HCT116 (cell line): ENCODE measurements around the gene THAP9. TPM values are rescaled to one million over a fixed set of nuclear protein-coding genes. Genes with fewer than 3 reads are reported as not detected.

Experiments
- ATAC-seq: fragments of 200-7000 bp; cut with Tn5 transposase; 2 replicates; pipeline ENCODE4 v1.9.1; 2020; ENCODE audit warnings: mild to moderate bottlenecking, moderate library complexity
- BruUV-seq: library from RNA; stranded (reverse); fragments of 400-500 nt; replicated peaks from 2 replicates; lab custom pipeline; 2021; lab: Mats Ljungman, UMichigan
- CTCF ChIA-PET: fragments of 300-600 bp; sonication (Branson Sonifier 250); formaldehyde crosslinking; loops from one replicate; lab custom pipeline; 2021; ENCODE audit warnings: antibody characterized with exemption; lab: Charles Lee
- POLR2A ChIA-PET: fragments of 300-600, 350-600 bp; sonication (Branson Sonifier 250); formaldehyde crosslinking; loops from one replicate; lab custom pipeline; 2021; ENCODE audit warnings: antibody characterized with exemption; lab: Charles Lee
- RAD21 ChIA-PET, 2 experiments: fragments of 300-600 bp; sonication (Branson Sonifier 250); formaldehyde crosslinking; loops; one replicate each; lab custom pipeline; 2023; ENCODE audit warnings: low total read pairs in 2 of 2; ENCODE audit not compliant: uncharacterized antibody in 2 of 2, unreplicated experiment in 2 of 2, low non-redundant PET in 1 of 2; lab: Charles Lee
- DNase-seq: peaks from one replicate; pipeline ENCODE4 v3.0.0-alpha.2; 2010; ENCODE audit warnings: low read depth, low spot score
- H2AFZ ChIP-seq: fragments of 200-600 bp; shearing (Covaris generic), sonication (generic); 2 replicates; pipeline ENCODE4 v1.6.1; 2017; ENCODE audit warnings: low read depth, mixed run types, mixed read lengths, antibody characterized with exemption, low read length; ENCODE audit not compliant: poor library complexity, severe bottlenecking
- H3K27ac ChIP-seq: 2 replicates; pipeline ENCODE4 v1.5.1; 2012; ENCODE audit warnings: low read depth, low read length
- H3K27me3 ChIP-seq: fragments of 200-600 bp; sonication (generic); 2 replicates; pipeline ENCODE4 v1.6.1; 2016; ENCODE audit warnings: mixed run types, low read length, mixed read lengths; ENCODE audit not compliant: insufficient read depth
- H3K36me3 ChIP-seq, 2 experiments: fragments of 200-500 bp in 1 of 2; fragments of 200-600 bp in 1 of 2; sonication (Bioruptor generic) in 1 of 2; sonication (generic) in 1 of 2; 2 replicates each; pipeline versions ENCODE4 v1.5.1 to v1.6.1; 2014 to 2016; ENCODE audit warnings: low read length in 2 of 2, inconsistent platforms in 1 of 2, mixed read lengths in 1 of 2, mixed run types in 1 of 2; ENCODE audit not compliant: insufficient read depth in 2 of 2, control insufficient read depth in 1 of 2
- H3K4me1 ChIP-seq, 2 experiments: fragments of 200-600 bp in 1 of 2; sonication (generic) in 1 of 2; 2 replicates each; pipeline versions ENCODE4 v1.5.1 to v1.6.1; 2012 to 2017; ENCODE audit warnings: low read length in 2 of 2, inconsistent platforms in 1 of 2, mild to moderate bottlenecking in 1 of 2, mixed read lengths in 1 of 2, mixed run types in 1 of 2, moderate library complexity in 1 of 2; ENCODE audit not compliant: insufficient read depth in 2 of 2, control insufficient read depth in 1 of 2
- H3K4me2 ChIP-seq: fragments of 200-600 bp; sonication (generic); 2 replicates; pipeline ENCODE4 v1.6.1; 2017; ENCODE audit warnings: mixed run types, low read length, mixed read lengths
- H3K4me3 ChIP-seq, 2 experiments: fragments of 200-600 bp in 1 of 2; sonication (generic) in 1 of 2; replicated peaks in 1 of 2; 2 replicates each; pipeline ENCODE4 v1.5.1; 2011 to 2016; ENCODE audit warnings: low read length in 2 of 2, control low read depth in 1 of 2, low read depth in 1 of 2, mild to moderate bottlenecking in 1 of 2, mixed read lengths in 1 of 2, mixed run types in 1 of 2
- H3K79me2 ChIP-seq: fragments of 200-600 bp; sonication (generic); 2 replicates; pipeline ENCODE4 v1.6.1; 2017; ENCODE audit warnings: mild to moderate bottlenecking, mixed run types, low read length, moderate library complexity, mixed read lengths; ENCODE audit not compliant: insufficient read depth
- H3K9ac ChIP-seq: fragments of 200-600 bp; sonication (generic); 2 replicates; pipeline ENCODE4 v1.6.1; 2016; ENCODE audit warnings: low read length, mixed read lengths
- H3K9me2 ChIP-seq: fragments of 200-600 bp; sonication (generic), shearing (Covaris generic); 2 replicates; pipeline ENCODE4 v1.6.1; 2017; ENCODE audit warnings: mixed run types, mild to moderate bottlenecking, moderate library complexity; ENCODE audit not compliant: insufficient read depth
- H3K9me3 ChIP-seq, 2 experiments: fragments of 200-500 bp in 1 of 2; fragments of 200-600 bp in 1 of 2; sonication (Bioruptor generic) in 1 of 2; sonication (generic) in 1 of 2; 2 replicates each; pipeline ENCODE4 v1.6.1; 2014 to 2017; ENCODE audit warnings: low read length in 2 of 2, mixed read lengths in 2 of 2, inconsistent platforms in 1 of 2, low read depth in 1 of 2, mild to moderate bottlenecking in 1 of 2, mixed run types in 1 of 2, moderate library complexity in 1 of 2; ENCODE audit not compliant: control insufficient read depth in 1 of 2, insufficient read depth in 1 of 2
- H4K20me1 ChIP-seq: fragments of 200-600 bp; sonication (generic), shearing (Covaris generic); 2 replicates; pipeline ENCODE4 v1.6.1; 2017; ENCODE audit warnings: mixed run types, mild to moderate bottlenecking, moderate library complexity; ENCODE audit not compliant: insufficient read depth
- CBX3 ChIP-seq: IDR thresholded peaks from 2 replicates; pipeline ENCODE4 v1.6.1; 2012; ENCODE audit warnings: low read depth
- CEBPB ChIP-seq: IDR thresholded peaks from 2 replicates; pipeline ENCODE4 v1.6.1; 2012; ENCODE audit warnings: low read depth
- EGR1 ChIP-seq: IDR thresholded peaks from 2 replicates; pipeline ENCODE4 v1.6.1; 2012; ENCODE audit warnings: low read depth
- EZH2 ChIP-seq: fragments of 200-600 bp; sonication (generic); IDR thresholded peaks from 2 replicates; pipeline ENCODE4 v1.6.1; 2017; ENCODE audit warnings: antibody characterized with exemption, mixed run types
- FOSL1 ChIP-seq: IDR thresholded peaks from 2 replicates; pipeline ENCODE4 v1.6.1; 2012; ENCODE audit warnings: low read depth
- POLR2A ChIP-seq: IDR thresholded peaks from 2 replicates; pipeline ENCODE4 v1.7.0; 2011; ENCODE audit warnings: borderline replicate concordance; ENCODE audit not compliant: insufficient read depth, insufficient read length; ENCODE audit errors: extremely low read depth
- POLR2AphosphoS5 ChIP-seq: IDR thresholded peaks from 2 replicates; pipeline ENCODE4 v1.6.1; 2011; ENCODE audit warnings: mild to moderate bottlenecking, low read depth, low read length, moderate library complexity
- SIN3A ChIP-seq: IDR thresholded peaks from 2 replicates; pipeline ENCODE4 v1.6.1; 2012; ENCODE audit warnings: low read depth
- SP1 ChIP-seq: IDR thresholded peaks from 2 replicates; pipeline ENCODE4 v1.6.1; 2012; ENCODE audit warnings: low read depth
- SRF ChIP-seq: IDR thresholded peaks from 2 replicates; pipeline ENCODE4 v1.6.1; 2012; ENCODE audit warnings: low read depth
- YY1 ChIP-seq: IDR thresholded peaks from 2 replicates; pipeline ENCODE4 v1.6.1; 2011; ENCODE audit warnings: low read length, low read depth, moderate library complexity, mild to moderate bottlenecking; ENCODE audit not compliant: insufficient replicate concordance; ENCODE audit errors: extremely low read depth
- ZFX ChIP-seq: fragments of 450-650 bp; IDR thresholded peaks from 2 replicates; pipeline ENCODE4 v1.6.1; 2017
- intact Hi-C: fragments of 100-400 bp; cut with micrococcal nuclease; formaldehyde crosslinking; loops from 2 replicates; pipeline ENCODE4 v1.10.0; 2022
- total RNA-seq: library from RNA; stranded (reverse); gene quantifications from one replicate; pipeline ENCODE4 v1.2.1, GENCODE V29; 2021; ENCODE audit not compliant: unreplicated experiment

The THAP9 gene
- total RNA-seq, 1 experiment from 2014 or later: 6.4 TPM

DNA sequence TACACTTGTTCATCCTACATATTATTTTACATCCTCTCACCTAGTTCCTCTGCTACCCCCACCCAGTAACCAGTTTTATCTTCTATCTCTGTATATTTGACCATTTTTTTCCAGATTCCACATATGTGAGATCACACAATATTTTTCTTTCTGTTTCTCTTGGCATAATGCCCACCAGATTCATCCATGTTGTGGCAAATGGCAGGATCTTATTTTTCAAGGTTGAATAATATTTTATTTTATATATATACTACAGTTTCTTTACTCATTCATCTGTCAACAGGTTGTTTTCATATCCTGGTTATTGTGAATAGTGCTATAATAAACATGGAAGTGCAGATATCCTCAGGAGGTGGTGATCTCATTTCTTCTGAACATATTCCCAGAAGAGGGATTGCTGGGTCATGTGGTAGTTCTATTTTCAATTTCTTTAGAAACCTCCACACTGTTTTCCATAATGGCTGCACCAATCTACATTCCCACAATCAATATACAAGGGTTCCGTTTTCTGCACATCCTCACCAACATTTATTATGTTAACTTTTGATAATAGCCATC, 48.2 kb downstream of the THAP9 start (continued):
- TF ChIP-seq EZH2 (no peak), CEBPB (no peak), EGR1 (no peak), POLR2AphosphoS5 (no peak), ZFX (no peak), YY1 (no peak), CBX3 (no peak), POLR2A (no peak), SIN3A (no peak), SRF (no peak)

DNA sequence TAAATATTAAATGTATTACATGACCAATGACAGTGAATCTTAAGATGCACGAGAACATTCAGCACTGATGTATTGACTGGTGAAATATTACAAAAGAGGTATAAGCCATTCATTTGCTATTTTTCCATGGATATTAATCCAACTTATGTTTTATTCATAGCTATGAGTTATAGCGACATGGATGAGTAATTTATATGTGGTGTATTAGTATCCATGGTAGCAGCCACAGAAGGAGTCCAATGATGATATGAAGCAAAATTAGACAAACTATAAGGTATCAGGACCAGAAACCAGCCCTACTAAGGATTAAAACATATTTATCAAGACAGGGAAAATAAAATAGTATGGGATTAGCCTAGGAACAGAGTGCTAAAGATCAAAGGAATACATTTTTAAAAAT, 50.7 kb downstream of the THAP9 start:
- no peak overlapping the region for H3K4me3 ChIP-seq
- no peaks in the 10 kb centered on the region; the same call in 1 of the 2 replicates for H3K79me2 ChIP-seq
- no peaks in the 10 kb centered on the region for H3K4me1 ChIP-seq
- no TSS peak for BruUV-seq
- POLR2A ChIA-PET: no interaction called here
- no peak overlapping the region for H2AFZ ChIP-seq
- H3K9ac ChIP-seq: no peak overlapping the region
- no peak for ATAC-seq
- no peak overlapping the region for H3K4me2 ChIP-seq
- no peaks in the 10 kb centered on the region for H3K9me3 ChIP-seq
- no peaks in the 10 kb centered on the region for H3K36me3 ChIP-seq
- no peaks in the 10 kb centered on the region; the same call in 1 of the 2 replicates for H4K20me1 ChIP-seq
- H3K27ac ChIP-seq: no peak overlapping the region
- intact Hi-C loops: no loop called here
- CTCF ChIA-PET: no interaction called here
- TF ChIP-seq FOSL1 (no peak), EZH2 (no peak), SP1 (no peak)
- no peak for DNase-seq
- RAD21 ChIA-PET: no interaction called here
- H3K9me2 ChIP-seq: no peaks in the 10 kb centered on the region; the same call in 1 of the 2 replicates
- H3K27me3 ChIP-seq: no peaks in the 10 kb centered on the region
